Peyer's patch (tissue), 4 donors: Measurements from ENCODE around the gene POMT1.

Experiments
- CTCF ChIP-seq, 6 experiments: fragments of 450-650 bp in 4 of 6; fragments of 200-600 bp in 2 of 6; sonication (generic) in 1 of 6; IDR thresholded peaks; one replicate each; pipeline ENCODE4 v1.5.1; 2017 to 2019; ENCODE audit warnings: antibody characterized with exemption in 6 of 6, mild to moderate bottlenecking in 3 of 6, moderate library complexity in 1 of 6
- POLR2A ChIP-seq, 2 donors: fragments of 450-650 bp; IDR thresholded peaks; one replicate each; pipeline ENCODE4 v1.5.1; 2017; ENCODE audit warnings: antibody characterized with exemption in 2 of 2, mild to moderate bottlenecking in 2 of 2, moderate library complexity in 2 of 2

GRCh38 chr9:131523451-131524435 is 21.0 kb downstream of the POMT1 start:
- no peak for TF ChIP-seq CTCF (IDR thresholded peaks at IDR 0.05)
- TF ChIP-seq POLR2A (IDR thresholded peaks at IDR 0.05) = no peak
